ENCODE measurements around the gene RGS6.
A peak's percentile ranks its signal among the peaks of the same experiment; 100 is the strongest.

RGS6 gene

DNA sequence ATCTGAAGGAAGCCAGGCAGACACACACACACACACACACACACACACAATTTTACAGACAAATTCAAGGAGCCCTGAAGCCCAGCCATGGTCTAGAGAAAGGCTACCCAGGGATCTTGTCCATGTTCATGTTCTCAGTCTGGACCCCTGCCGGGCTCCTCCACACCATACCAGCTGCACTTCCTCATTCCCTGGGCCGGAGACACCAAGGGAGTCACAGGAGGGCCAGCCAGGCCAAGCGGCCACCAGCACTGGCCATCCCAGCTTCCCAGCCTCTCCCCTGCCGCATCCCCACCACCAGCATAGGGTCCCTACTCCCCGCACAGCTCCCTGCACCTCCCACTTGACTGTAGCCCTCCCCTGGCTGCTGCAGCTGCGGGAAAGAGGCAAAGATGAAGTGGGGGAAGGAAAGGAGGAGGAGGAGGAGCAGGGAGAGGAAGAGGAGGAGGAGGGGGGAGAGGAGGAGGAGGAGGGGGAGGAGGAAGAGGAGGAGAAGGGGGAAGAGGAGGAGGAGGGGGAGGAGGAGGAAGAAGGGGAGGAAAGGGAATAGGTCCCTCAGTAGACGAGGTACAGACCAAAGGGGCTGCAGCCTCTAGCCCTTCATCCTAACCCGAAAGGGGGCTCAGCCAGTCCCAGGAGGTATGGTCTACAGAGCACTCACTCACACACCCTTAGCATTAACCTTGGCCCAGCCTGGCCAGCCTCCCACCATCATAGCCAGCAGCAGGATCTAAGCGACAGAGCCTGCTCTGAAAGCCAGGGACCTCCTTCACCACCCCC, 668.5 kb downstream of the RGS6 start:
- Histone ChIP-seq H3K79me2 (ENCODE audit: control insufficient read depth, insufficient read depth, low read length, poor library complexity) (no peaks in the 10 kb centered on the region), H3K79me1 (ENCODE audit: low read length) (peaks cover 3% of the 10 kb centered on the region), H3K9me3 (ENCODE audit: insufficient read depth, low read depth, low read length) (peaks cover 4% of the 10 kb centered on the region), H2AK5ac (ENCODE audit: low read length) (peak overlapping the region; percentile 69), H3K4me2 (ENCODE audit: low read length) (no peak overlapping the region), H3K23ac (ENCODE audit: low read length) (no peak overlapping the region), H4K12ac (ENCODE audit: low read depth, low read length) (no peak overlapping the region), H3K18ac (ENCODE audit: low read length) (no peak overlapping the region), H3K4me3 (ENCODE audit: low read depth, low read length) (no peak overlapping the region), H3K27me3 (ENCODE audit: insufficient read depth, low read length) (no peaks in the 10 kb centered on the region), H2AFZ (ENCODE audit: insufficient read depth, low read length, poor library complexity) (no peak overlapping the region), H3K36me3 (ENCODE audit: control insufficient read depth in 1 of 2, insufficient read depth in 2 of 2, low read length in 2 of 2) (no peaks in the 10 kb centered on the region), H4K91ac (ENCODE audit: low read depth, low read length) (peak overlapping the region; percentile 13), H3K27ac (ENCODE audit: low read depth, low read length) (no peak overlapping the region), H3K4me1 (ENCODE audit: control insufficient read depth in 1 of 2, insufficient read depth in 2 of 2, low read length in 2 of 2) (peaks cover 5 to 12% of the 10 kb centered on the region in 2 experiments), H4K8ac (ENCODE audit: low read depth, low read length) (peak overlapping the region; percentile 9), H3K9ac (ENCODE audit: low read length) (no peak overlapping the region), H3K14ac (ENCODE audit: low read length) (no peak overlapping the region), H2BK120ac (ENCODE audit: insufficient read depth, low read length, poor library complexity) (no peak overlapping the region), H2BK12ac (ENCODE audit: low read length) (peak overlapping the region; percentile 1), H2BK5ac (ENCODE audit: low read depth, low read length, poor library complexity) (no peak overlapping the region), H3K4ac (ENCODE audit: low read depth, low read length) (no peak overlapping the region)
- no peak for DNase-seq
- no CpG with 5 or more reads among the region's 9 CpGs for WGBS (ENCODE audit: extremely low coverage, insufficient coverage, insufficient read length)

DNA sequence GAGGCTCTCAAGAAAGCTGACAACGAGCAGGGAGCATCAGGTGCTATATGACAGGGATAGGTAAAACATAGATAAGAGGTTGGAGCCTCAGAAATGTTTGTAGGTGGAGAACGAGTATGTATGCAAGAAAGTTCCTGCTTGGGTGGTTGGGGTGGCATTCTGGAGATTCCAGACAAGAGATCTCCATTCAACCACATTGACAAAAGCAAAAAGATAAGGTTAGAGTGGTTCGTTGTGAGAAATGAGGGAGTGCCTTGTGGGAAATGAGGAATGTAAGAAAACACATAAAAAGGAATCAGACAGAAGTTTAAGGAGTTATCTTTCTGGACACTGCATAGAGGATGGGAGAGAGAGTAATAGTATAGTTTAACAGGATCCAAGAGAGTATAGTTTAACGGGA, 671.4 kb downstream of the RGS6 start:
- Histone ChIP-seq H3K4ac (ENCODE audit: low read depth, low read length) (no peak overlapping the region), H3K27me3 (ENCODE audit: insufficient read depth, low read length) (no peaks in the 10 kb centered on the region), H3K79me2 (ENCODE audit: control insufficient read depth, insufficient read depth, low read length, poor library complexity) (no peaks in the 10 kb centered on the region), H3K79me1 (ENCODE audit: low read length) (peaks cover 5% of the 10 kb centered on the region), H3K23ac (ENCODE audit: low read length) (no peak overlapping the region), H4K91ac (ENCODE audit: low read depth, low read length) (no peak overlapping the region), H4K12ac (ENCODE audit: low read depth, low read length) (no peak overlapping the region), H3K27ac (ENCODE audit: low read depth, low read length) (no peak overlapping the region), H3K9me3 (ENCODE audit: insufficient read depth, low read depth, low read length) (peaks cover 4% of the 10 kb centered on the region), H2BK5ac (ENCODE audit: low read depth, low read length, poor library complexity) (no peak overlapping the region), H2BK12ac (ENCODE audit: low read length) (no peak overlapping the region), H4K8ac (ENCODE audit: low read depth, low read length) (no peak overlapping the region), H3K4me1 (ENCODE audit: control insufficient read depth in 1 of 2, insufficient read depth in 2 of 2, low read length in 2 of 2) (peaks cover 8 to 23% of the 10 kb centered on the region in 2 experiments), H3K18ac (ENCODE audit: low read length) (no peak overlapping the region), H2AFZ (ENCODE audit: insufficient read depth, low read length, poor library complexity) (no peak overlapping the region), H2AK5ac (ENCODE audit: low read length) (no peak overlapping the region), H3K36me3 (ENCODE audit: control insufficient read depth in 1 of 2, insufficient read depth in 2 of 2, low read length in 2 of 2) (no peaks in the 10 kb centered on the region), H3K9ac (ENCODE audit: low read length) (no peak overlapping the region), H2BK120ac (ENCODE audit: insufficient read depth, low read length, poor library complexity) (no peak overlapping the region), H3K4me3 (ENCODE audit: low read depth, low read length) (no peak overlapping the region), H3K14ac (ENCODE audit: low read length) (no peak overlapping the region), H3K4me2 (ENCODE audit: low read length) (no peak overlapping the region)
- no CpG with 5 or more reads among the region's 4 CpGs for WGBS (ENCODE audit: extremely low coverage, insufficient coverage, insufficient read length)
- no peak for DNase-seq

- Histone ChIP-seq H3K36me3 (ENCODE audit: control insufficient read depth in 1 of 2, insufficient read depth in 2 of 2, low read length in 2 of 2) (no peaks in the 10 kb centered on the region), H2AFZ (ENCODE audit: insufficient read depth, low read length, poor library complexity) (no peak overlapping the region), H3K27ac (ENCODE audit: low read depth, low read length) (no peak overlapping the region), H3K4ac (ENCODE audit: low read depth, low read length) (no peak overlapping the region), H3K14ac (ENCODE audit: low read length) (no peak overlapping the region), H2BK12ac (ENCODE audit: low read length) (no peak overlapping the region), H3K18ac (ENCODE audit: low read length) (no peak overlapping the region), H4K91ac (ENCODE audit: low read depth, low read length) (no peak overlapping the region), H3K4me3 (ENCODE audit: low read depth, low read length) (no peak overlapping the region), H3K9ac (ENCODE audit: low read length) (no peak overlapping the region), H3K79me1 (ENCODE audit: low read length) (peaks cover 6% of the 10 kb centered on the region), H3K4me1 (ENCODE audit: control insufficient read depth in 1 of 2, insufficient read depth in 2 of 2, low read length in 2 of 2) (peaks cover 10 to 26% of the 10 kb centered on the region in 2 experiments), H3K79me2 (ENCODE audit: control insufficient read depth, insufficient read depth, low read length, poor library complexity) (no peaks in the 10 kb centered on the region), H3K4me2 (ENCODE audit: low read length) (no peak overlapping the region), H3K27me3 (ENCODE audit: insufficient read depth, low read length) (no peaks in the 10 kb centered on the region), H2BK120ac (ENCODE audit: insufficient read depth, low read length, poor library complexity) (no peak overlapping the region), H3K9me3 (ENCODE audit: insufficient read depth, low read depth, low read length) (peaks cover 4% of the 10 kb centered on the region), H2BK5ac (ENCODE audit: low read depth, low read length, poor library complexity) (no peak overlapping the region), H3K23ac (ENCODE audit: low read length) (no peak overlapping the region), H4K12ac (ENCODE audit: low read depth, low read length) (no peak overlapping the region), H4K8ac (ENCODE audit: low read depth, low read length) (no peak overlapping the region), H2AK5ac (ENCODE audit: low read length) (no peak overlapping the region)
- WGBS (ENCODE audit: extremely low coverage, insufficient coverage, insufficient read length), result no CpG with 5 or more reads among the region's 3 CpGs
- no peak for DNase-seq
Observed at GRCh38 chr14:72604133-72604532, 671.9 kb downstream of the RGS6 start.

DNA sequence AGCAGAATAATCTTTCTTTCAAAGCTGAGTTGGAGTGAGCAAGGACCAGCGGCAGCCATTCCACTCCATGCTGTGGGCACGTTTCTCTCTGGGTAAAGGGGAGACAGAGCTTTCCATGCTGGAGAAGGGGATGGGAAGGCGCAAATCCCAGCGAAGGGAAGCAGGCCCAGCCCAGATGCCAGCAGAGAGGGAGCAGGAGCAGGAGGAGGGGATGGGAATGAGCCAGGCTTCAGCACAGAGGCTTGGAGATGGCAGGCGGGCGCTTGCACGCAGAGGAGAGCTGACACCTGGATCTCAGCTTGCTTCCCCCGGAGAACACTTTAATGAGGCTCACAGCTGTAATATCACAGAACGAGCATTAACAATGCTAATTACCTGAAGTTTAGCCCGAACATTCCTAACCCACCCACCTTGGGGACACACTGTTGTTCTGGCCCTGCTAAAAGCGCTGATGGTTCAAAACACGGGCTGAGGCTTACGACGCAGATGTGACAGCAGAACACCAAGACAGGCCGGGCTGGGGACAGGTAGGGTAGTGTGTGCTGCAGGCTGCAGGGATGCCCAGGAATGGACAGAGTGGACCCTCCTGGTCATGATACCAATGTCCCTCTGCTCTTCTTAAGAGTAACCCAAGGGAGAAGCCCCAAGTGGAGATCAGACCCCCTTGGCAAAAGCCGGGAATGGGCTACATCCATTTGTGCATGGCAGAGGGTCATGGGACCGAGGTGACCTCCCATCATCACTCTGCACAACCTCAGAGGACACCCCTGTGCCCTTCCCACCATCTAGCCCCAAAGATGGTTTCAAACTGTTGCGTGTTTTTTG, 673.1 kb downstream of the RGS6 start:
- no peak overlapping the region for H3K4ac ChIP-seq (ENCODE audit: low read depth, low read length)
- no peak overlapping the region for H4K12ac ChIP-seq (ENCODE audit: low read depth, low read length)
- no peak overlapping the region for H2BK120ac ChIP-seq (ENCODE audit: insufficient read depth, low read length, poor library complexity)
- no peak overlapping the region for H3K23ac ChIP-seq (ENCODE audit: low read length)
- no peak overlapping the region for H3K9ac ChIP-seq (ENCODE audit: low read length)
- no peak overlapping the region for H3K4me3 ChIP-seq (ENCODE audit: low read depth, low read length)
- H3K27ac ChIP-seq (ENCODE audit: low read depth, low read length), result no peak overlapping the region
- H3K36me3 ChIP-seq (ENCODE audit: control insufficient read depth in 1 of 2, insufficient read depth in 2 of 2, low read length in 2 of 2), result no peaks in the 10 kb centered on the region
- peaks cover 4% of the 10 kb centered on the region for H3K79me1 ChIP-seq (ENCODE audit: low read length)
- no peak overlapping the region for H3K18ac ChIP-seq (ENCODE audit: low read length)
- no peak overlapping the region for H2BK5ac ChIP-seq (ENCODE audit: low read depth, low read length, poor library complexity)
- no peak overlapping the region for H2BK12ac ChIP-seq (ENCODE audit: low read length)
- H4K91ac ChIP-seq (ENCODE audit: low read depth, low read length), result no peak overlapping the region
- DNase-seq, result no peak
- no peaks in the 10 kb centered on the region for H3K79me2 ChIP-seq (ENCODE audit: control insufficient read depth, insufficient read depth, low read length, poor library complexity)
- H3K14ac ChIP-seq (ENCODE audit: low read length), result no peak overlapping the region
- no peak overlapping the region for H2AK5ac ChIP-seq (ENCODE audit: low read length)
- WGBS (ENCODE audit: extremely low coverage, insufficient coverage, insufficient read length), result no CpG with 5 or more reads among the region's 18 CpGs
- H3K4me2 ChIP-seq (ENCODE audit: low read length), result no peak overlapping the region
- H2AFZ ChIP-seq (ENCODE audit: insufficient read depth, low read length, poor library complexity), result no peak overlapping the region
- H3K27me3 ChIP-seq (ENCODE audit: insufficient read depth, low read length), result no peaks in the 10 kb centered on the region
- H3K9me3 ChIP-seq (ENCODE audit: insufficient read depth, low read depth, low read length), result peaks cover 4% of the 10 kb centered on the region
- H4K8ac ChIP-seq (ENCODE audit: low read depth, low read length), result no peak overlapping the region
- H3K4me1 ChIP-seq (ENCODE audit: control insufficient read depth in 1 of 2, insufficient read depth in 2 of 2, low read length in 2 of 2), result peaks cover 8 to 26% of the 10 kb centered on the region in 2 experiments
